ENCODE results near the gene JMJD8.

DNA sequence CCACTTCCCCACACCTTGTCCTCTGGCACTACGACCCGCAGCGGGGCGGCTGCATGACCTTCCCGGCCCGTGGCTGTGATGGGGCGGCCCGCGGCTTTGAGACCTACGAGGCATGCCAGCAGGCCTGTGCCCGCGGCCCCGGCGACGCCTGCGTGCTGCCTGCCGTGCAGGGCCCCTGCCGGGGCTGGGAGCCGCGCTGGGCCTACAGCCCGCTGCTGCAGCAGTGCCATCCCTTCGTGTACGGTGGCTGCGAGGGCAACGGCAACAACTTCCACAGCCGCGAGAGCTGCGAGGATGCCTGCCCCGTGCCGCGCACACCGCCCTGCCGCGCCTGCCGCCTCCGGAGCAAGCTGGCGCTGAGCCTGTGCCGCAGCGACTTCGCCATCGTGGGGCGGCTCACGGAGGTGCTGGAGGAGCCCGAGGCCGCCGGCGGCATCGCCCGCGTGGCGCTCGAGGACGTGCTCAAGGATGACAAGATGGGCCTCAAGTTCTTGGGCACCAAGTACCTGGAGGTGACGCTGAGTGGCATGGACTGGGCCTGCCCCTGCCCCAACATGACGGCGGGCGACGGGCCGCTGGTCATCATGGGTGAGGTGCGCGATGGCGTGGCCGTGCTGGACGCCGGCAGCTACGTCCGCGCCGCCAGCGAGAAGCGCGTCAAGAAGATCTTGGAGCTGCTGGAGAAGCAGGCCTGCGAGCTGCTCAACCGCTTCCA lies 50.6 kb downstream of the JMJD8 start:
- no peak for TF ChIP-seq CTCF (IDR thresholded peaks at IDR 0.05)
- no peak for TF ChIP-seq POLR2A (IDR thresholded peaks at IDR 0.05)
- TF ChIP-seq EP300 (IDR thresholded peaks at IDR 0.05): no peak
